ENCODE measurements around the gene CELF4.

CELF4 gene

DNA sequence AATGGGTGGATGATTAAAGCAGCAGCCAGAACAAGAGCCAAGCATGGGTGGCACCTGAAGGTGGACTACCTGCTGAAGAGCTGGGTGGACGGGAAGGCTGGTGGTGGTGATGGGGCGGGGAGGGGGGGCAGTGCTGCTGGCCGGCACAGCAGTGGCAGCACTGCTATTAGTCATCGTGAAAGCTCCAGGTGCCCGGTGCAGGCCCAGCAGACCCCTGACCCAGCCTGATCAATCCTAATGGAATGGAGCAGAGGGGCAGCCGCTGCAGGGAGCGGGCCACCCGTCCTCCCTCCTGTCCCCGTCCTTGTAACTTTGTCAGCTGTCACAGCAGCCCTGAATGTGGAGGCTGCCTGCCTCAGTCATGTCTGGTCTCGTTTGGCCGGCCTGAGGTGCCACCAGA lies 174.9 kb downstream of the CELF4 start:
- TF ChIP-seq RAD21 (IDR thresholded peaks at IDR 0.05; ENCODE audit: low read depth): no peak
- no peak for TF ChIP-seq FOXM1 (IDR thresholded peaks at IDR 0.05; ENCODE audit: borderline replicate concordance, low read depth)
- TF ChIP-seq, protein P1, sequence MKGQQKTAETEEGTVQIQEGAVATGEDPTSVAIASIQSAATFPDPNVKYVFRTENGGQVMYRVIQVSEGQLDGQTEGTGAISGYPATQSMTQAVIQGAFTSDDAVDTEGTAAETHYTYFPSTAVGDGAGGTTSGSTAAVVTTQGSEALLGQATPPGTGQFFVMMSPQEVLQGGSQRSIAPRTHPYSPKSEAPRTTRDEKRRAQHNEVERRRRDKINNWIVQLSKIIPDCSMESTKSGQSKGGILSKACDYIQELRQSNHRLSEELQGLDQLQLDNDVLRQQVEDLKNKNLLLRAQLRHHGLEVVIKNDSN (IDR thresholded peaks at IDR 0.05): no peak
- no peak for TF ChIP-seq EGR1 (IDR thresholded peaks at IDR 0.05)
- TF ChIP-seq CREB1 (IDR thresholded peaks at IDR 0.05; ENCODE audit: low read depth): no peak
- no peak for TF ChIP-seq CEBPB (IDR thresholded peaks at IDR 0.05)
- no peak for TF ChIP-seq ZBTB7A (IDR thresholded peaks at IDR 0.05; ENCODE audit: low read depth)
- TF ChIP-seq YY1 (IDR thresholded peaks at IDR 0.05; ENCODE audit: low read depth): no peak
- no peak for TF ChIP-seq TEAD4 (IDR thresholded peaks at IDR 0.05)
- no peak for TF ChIP-seq TAF1 (IDR thresholded peaks at IDR 0.05; ENCODE audit: low read depth)
- no peak for TF ChIP-seq TCF12 (IDR thresholded peaks at IDR 0.05; ENCODE audit: low read depth)
- TF ChIP-seq, protein P2, sequence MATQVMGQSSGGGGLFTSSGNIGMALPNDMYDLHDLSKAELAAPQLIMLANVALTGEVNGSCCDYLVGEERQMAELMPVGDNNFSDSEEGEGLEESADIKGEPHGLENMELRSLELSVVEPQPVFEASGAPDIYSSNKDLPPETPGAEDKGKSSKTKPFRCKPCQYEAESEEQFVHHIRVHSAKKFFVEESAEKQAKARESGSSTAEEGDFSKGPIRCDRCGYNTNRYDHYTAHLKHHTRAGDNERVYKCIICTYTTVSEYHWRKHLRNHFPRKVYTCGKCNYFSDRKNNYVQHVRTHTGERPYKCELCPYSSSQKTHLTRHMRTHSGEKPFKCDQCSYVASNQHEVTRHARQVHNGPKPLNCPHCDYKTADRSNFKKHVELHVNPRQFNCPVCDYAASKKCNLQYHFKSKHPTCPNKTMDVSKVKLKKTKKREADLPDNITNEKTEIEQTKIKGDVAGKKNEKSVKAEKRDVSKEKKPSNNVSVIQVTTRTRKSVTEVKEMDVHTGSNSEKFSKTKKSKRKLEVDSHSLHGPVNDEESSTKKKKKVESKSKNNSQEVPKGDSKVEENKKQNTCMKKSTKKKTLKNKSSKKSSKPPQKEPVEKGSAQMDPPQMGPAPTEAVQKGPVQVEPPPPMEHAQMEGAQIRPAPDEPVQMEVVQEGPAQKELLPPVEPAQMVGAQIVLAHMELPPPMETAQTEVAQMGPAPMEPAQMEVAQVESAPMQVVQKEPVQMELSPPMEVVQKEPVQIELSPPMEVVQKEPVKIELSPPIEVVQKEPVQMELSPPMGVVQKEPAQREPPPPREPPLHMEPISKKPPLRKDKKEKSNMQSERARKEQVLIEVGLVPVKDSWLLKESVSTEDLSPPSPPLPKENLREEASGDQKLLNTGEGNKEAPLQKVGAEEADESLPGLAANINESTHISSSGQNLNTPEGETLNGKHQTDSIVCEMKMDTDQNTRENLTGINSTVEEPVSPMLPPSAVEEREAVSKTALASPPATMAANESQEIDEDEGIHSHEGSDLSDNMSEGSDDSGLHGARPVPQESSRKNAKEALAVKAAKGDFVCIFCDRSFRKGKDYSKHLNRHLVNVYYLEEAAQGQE (IDR thresholded peaks at IDR 0.05; ENCODE audit: low read depth): no peak
- TF ChIP-seq EP300 (IDR thresholded peaks at IDR 0.05; ENCODE audit: borderline replicate concordance): no peak

DNA sequence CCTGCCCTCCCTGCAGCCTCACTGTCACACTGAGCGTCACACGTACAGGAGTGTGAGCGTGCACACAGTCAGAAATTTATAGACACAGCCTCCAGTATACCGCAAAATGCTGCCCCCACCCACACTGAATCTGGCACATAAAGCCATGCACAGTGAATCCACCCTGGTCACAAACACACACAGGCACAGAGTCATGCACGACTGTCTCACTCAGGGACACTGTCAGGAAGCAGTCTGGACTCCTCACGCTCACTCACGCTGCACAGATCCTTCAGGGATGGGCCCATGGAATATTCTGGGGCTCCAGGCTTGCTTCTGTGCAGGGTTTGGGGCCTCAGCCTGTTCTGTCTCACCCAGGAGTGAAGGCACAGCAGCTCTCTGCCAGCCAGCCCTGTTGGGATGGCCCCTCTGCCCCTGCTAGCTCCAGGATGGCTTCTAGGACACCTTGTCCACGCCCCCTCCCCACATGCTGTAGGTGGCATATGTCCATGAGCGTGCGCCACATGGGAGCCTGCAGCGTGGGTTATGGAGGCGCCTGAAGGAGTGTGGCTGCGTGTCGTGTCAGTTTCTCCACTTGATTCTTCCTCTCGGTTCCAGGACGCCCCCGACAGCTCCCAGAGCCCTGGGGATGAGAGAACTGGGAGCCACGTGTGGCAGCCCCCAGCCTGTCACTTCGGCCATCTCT lies 175.8 kb downstream of the CELF4 start:
- TF ChIP-seq RAD21 (IDR thresholded peaks at IDR 0.05; ENCODE audit: low read depth) (no peak), TEAD4 (IDR thresholded peaks at IDR 0.05) (no peak), ZBTB7A (IDR thresholded peaks at IDR 0.05; ENCODE audit: low read depth) (no peak), TAF1 (IDR thresholded peaks at IDR 0.05; ENCODE audit: low read depth) (no peak), TCF12 (IDR thresholded peaks at IDR 0.05; ENCODE audit: low read depth) (no peak), CEBPB (IDR thresholded peaks at IDR 0.05) (no peak), FOXM1 (IDR thresholded peaks at IDR 0.05; ENCODE audit: borderline replicate concordance, low read depth) (no peak), CREB1 (IDR thresholded peaks at IDR 0.05; ENCODE audit: low read depth) (no peak), EGR1 (IDR thresholded peaks at IDR 0.05) (no peak), NFIC (IDR thresholded peaks at IDR 0.05) (no peak), EP300 (IDR thresholded peaks at IDR 0.05; ENCODE audit: borderline replicate concordance) (no peak), YY1 (IDR thresholded peaks at IDR 0.05; ENCODE audit: low read depth) (no peak)
- TF ChIP-seq, protein P3, sequence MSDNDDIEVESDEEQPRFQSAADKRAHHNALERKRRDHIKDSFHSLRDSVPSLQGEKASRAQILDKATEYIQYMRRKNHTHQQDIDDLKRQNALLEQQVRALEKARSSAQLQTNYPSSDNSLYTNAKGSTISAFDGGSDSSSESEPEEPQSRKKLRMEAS (IDR thresholded peaks at IDR 0.05): no peak
- TF ChIP-seq, protein P1 (IDR thresholded peaks at IDR 0.05): no peak
- TF ChIP-seq, protein P2 (IDR thresholded peaks at IDR 0.05; ENCODE audit: low read depth): no peak

DNA sequence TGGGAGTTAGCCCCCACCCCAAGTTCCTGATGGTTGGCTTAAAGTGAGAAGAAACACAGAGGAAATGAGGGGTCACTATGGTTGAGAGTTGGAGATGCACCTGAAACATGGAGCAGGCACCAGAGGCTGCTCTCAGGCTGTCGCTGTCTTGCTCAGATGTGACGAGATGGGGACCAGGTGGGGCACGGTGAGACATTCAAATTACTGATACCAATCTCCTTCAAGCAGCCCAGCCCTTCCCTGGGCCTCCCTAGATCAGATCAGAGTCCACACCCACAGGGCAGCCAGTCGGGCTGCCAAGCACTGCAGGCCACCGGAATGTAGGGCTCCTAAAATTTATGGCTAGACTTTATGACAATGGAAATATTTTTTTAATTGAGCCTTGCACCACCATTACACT lies 176.6 kb downstream of the CELF4 start:
- no peak for TF ChIP-seq YY1 (IDR thresholded peaks at IDR 0.05; ENCODE audit: low read depth)
- TF ChIP-seq TCF12 (IDR thresholded peaks at IDR 0.05; ENCODE audit: low read depth): no peak

DNA sequence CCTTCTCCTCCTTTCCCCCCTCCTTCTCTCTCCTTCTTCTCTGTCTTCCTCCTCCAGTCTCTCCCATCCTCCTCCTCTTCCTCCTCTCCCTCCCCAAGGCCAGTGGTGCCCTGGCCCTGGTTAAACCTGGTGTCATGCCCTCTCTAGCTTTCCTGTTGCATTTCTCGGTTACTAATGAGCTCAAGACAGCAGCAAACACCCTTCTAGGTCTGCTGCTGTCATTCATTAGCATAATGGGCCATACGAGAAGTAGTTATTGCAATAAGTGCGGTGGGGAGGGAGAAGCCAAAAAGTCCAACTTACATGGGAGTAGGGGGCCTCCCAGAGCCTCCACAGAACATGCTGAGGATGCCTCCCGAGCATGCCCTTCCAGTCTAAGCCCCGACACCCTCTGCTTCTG lies 177.2 kb downstream of the CELF4 start:
- TF ChIP-seq, protein P2 (IDR thresholded peaks at IDR 0.05; ENCODE audit: low read depth): no peak
- TF ChIP-seq, protein P3 (IDR thresholded peaks at IDR 0.05): no peak
- TF ChIP-seq CEBPB (IDR thresholded peaks at IDR 0.05) (no peak), EGR1 (IDR thresholded peaks at IDR 0.05) (no peak), TCF12 (IDR thresholded peaks at IDR 0.05; ENCODE audit: low read depth) (no peak), CREB1 (IDR thresholded peaks at IDR 0.05; ENCODE audit: low read depth) (no peak), TEAD4 (IDR thresholded peaks at IDR 0.05) (no peak), ZBTB7A (IDR thresholded peaks at IDR 0.05; ENCODE audit: low read depth) (no peak), NFIC (IDR thresholded peaks at IDR 0.05) (no peak), RAD21 (IDR thresholded peaks at IDR 0.05; ENCODE audit: low read depth) (no peak), FOXM1 (IDR thresholded peaks at IDR 0.05; ENCODE audit: borderline replicate concordance, low read depth) (no peak), EP300 (IDR thresholded peaks at IDR 0.05; ENCODE audit: borderline replicate concordance) (no peak), TAF1 (IDR thresholded peaks at IDR 0.05; ENCODE audit: low read depth) (no peak)
- TF ChIP-seq, protein P1 (IDR thresholded peaks at IDR 0.05): no peak

All from Ishikawa (cell line).